GM21529 (cell line): ENCODE measurements around the gene APOC4.

Experiments used
- ATAC-seq: cut with Tn5 transposase; IDR thresholded peaks from one replicate; pipeline ENCODE4 v1.9.1; 2021; ENCODE audit not compliant: unreplicated experiment

The APOC4 gene

DNA sequence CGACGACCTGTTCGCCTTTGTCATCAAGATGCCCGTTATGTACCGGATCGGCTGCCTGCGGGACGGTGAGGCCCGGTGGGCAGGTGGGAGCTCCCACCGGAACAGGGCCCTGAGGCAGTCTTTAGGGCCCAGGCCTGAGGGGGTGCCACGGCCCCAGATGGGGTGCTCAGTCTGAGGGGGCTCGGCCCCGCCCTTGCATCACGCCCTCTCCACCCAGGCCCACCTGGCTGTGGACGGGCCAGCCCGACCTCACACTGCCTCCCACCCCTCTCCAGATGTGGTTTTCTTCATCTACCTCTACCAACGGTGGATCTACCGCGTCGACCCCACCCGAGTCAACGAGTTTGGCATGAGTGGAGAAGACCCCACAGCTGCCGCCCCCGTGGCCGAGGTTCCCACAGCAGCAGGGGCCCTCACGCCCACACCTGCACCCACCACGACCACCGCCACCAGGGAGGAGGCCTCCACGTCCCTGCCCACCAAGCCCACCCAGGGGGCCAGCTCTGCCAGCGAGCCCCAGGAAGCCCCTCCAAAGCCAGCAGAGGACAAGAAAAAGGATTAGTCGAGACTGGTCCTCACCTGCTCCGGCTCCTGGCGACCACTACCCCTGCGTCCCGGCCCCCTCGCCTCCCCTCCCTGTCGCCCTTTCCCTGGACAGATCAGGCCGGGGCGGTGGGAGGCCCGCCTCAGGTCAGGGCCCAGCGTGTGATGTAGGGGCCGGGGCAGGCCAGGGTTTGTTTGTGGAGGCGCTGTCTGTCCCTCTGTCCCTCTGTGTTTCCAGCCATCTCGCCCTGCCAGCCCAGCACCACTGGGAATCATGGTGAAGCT lies 50.5 kb downstream of the APOC4 start:
- no peak for ATAC-seq

DNA sequence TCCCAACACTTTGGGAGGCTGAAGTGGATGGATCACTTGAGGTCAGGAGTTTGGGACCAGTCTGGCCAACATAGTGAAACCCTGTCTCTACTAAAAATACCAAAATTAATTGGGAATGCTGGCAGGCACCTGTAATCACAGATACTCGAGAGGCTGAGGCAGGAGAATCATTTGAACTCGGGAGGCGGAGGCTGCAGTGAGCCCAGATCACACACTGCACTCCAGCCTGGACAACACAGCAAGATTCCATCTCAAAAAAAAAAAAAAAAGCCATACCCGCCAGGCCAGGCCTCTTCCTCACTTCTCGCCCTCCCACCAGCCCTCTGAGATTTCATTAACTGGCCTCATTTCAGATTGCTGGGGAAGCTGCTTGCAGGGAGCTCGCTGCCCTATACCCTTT lies 51.5 kb downstream of the APOC4 start:
- ATAC-seq: no peak

DNA sequence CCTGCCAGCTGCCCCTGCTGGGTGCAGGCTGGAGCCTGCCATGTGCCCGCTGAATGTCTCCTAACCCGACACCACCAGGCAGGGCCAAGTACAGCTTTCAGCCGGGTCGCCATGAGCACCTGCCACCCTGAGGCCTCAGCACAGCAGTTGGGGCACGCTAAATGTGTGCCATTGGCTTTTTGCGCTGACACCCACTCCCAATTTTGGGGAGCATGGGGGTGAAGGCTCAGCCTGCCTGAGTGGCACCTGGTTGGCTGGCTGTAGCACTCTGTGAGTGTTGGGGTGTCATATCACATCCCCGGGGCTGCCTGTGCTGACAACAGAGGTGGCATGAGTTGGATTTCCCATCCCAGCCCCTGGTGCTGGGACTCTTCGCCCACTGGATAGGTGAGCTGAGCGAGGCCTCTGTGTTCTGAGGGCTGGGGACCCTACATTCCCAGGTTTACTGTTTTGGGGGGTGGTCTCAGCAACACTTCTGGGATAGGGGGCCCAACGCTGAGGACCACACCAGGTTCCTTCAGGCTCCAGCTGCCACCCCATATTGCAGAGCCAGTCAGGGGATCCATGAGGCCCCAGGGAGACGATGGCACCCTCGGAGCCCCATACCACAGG lies 52.0 kb downstream of the APOC4 start:
- no peak for ATAC-seq
